SH-SY5Y (cell line): Measurements from ENCODE around the gene MCTP2.

Experiments
- GATA2 ChIP-seq: IDR thresholded peaks from 2 replicates; pipeline ENCODE4 v1.6.1; 2011; ENCODE audit warnings: mild to moderate bottlenecking, low read depth, low read length
- GATA3 ChIP-seq: IDR thresholded peaks from 2 replicates; pipeline ENCODE4 v1.6.1; 2011; ENCODE audit warnings: low read depth, mild to moderate bottlenecking, low read length, moderate library complexity

DNA sequence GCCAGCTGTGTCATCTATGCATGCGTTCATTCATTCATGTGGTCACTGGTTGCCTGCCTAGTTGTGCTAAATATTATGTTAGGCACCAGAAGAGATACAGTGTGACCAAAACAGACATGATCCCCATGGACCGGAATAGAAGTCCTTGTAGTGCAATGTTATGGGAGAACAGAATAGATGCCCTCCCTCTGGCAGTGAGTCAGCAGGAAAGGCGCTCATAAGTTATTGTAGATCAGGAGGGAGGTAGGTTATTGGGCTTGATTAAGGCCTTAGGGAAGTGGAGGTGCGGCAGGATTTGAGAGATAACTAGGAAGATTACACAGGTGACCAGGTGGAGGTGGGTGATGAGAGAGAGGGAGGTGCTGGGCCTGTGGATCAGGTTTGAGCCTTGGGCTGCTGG, 5.2 kb downstream of the MCTP2 start:
- TF ChIP-seq GATA2 (no peak), GATA3 (no peak)
